ENCODE data around the gene PCMT1.
"Not testable (repeated sequence)": the region's sequence is repeated elsewhere in the genome, so short reads cannot be mapped to it uniquely, and the experiment has no call there.

PCMT1 gene

DNA sequence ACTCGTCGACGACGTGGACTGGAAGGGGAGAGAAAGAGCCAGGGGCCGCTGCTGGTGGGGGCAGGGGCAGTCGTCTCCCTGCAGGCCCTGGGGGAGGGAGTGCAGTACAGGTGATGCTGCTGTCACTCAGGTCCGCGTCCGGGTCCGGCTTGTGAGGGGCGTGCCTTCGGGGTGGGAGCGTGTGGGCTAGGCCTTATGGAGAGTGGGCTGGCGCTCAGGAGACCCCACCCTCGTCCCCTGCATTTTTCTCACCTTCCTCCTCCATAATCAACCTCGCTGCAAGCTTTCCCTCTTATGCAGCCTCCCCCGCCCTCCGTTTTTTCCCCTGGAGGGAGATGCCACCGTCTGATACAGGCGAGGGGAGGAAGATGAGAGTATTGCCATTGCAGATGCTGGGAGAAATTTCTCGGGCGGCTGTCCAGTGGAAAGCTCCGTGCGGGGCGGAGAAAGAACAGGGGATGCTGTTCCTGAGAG, 632 bp downstream of the PCMT1 start:
- peak in 1 of 2 donors; percentile 5 for DNase-seq (ENCODE audit: low read depth in 2 of 2)

DNA sequence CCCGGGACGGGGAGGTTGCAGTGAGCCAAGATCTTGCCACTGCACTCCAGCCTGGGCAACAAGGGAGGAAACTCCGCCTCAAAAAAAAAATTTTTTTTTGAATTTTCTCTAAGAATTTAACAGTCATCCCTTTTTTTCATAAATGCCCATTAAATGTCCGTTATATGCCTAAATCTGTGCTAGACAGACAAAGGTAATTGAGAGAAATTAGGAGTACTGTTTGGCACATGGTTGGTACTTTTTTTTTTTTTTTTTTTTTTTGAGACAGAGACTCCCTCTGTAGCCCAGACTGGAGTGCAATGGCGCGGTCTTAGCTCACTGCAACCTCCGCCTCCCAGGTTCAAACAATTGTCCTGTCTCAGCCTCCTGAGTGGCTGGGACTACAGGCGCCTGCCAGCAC, 1.7 kb downstream of the PCMT1 start:
- DNase-seq (ENCODE audit: low read depth in 2 of 2): no peak

DNA sequence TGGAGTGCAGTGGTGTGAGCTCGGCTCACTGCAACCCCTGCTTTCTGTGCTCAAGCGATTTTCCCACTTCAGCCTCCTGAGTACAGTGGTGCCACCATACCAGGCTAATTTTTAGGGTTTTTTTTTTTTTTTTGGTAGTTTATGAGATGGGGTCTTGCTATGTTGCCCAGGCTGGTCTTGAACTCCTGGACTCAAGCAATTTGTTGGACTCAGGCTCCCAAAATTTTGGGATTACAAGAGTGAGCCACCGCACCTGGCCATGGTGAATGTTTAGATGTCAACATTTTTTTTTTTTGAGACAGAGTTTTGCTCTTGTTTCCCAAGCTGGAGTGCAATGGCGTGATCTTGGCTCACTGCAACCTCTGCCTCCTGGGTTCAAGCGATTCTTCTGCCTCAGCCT, 2.4 kb downstream of the PCMT1 start:
- DNase-seq (ENCODE audit: low read depth in 2 of 2): not testable (repeated sequence)

DNA sequence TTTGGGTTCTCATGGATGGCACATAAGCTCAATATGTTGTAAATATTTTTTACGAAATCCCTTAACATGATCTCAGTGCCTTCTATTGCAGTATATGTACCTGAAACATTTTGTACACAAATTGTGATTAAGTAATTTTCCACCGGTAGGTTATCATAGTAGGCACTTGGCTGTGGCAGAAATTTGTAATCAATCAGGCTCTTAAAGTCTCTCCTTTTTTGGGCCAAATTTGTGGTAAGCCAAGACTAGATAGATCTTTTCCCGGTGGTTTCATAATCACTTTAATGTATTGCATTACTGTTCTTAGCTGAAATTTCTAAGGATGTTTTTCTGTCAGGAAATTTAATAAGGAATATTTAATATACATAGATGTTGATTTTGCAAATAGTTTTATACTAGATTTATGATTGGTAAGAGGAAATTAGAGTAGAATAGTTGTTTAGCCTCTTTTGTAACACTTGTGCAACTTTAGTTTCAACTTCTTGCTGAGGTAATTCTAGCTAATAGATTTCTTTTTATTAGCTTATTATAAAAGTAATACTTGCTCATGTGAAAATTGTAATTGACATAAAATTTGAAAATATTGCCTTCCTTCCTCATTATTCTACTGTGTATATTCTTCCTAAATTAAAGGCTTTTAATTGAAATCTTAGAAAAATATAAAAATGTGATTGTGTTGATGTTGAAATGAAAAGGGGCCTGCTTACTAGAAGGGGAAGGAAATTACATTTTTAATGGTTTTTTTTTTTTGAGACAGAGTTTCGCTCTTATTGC, 3.2 kb downstream of the PCMT1 start:
- DNase-seq (ENCODE audit: low read depth in 2 of 2): no peak

DNA sequence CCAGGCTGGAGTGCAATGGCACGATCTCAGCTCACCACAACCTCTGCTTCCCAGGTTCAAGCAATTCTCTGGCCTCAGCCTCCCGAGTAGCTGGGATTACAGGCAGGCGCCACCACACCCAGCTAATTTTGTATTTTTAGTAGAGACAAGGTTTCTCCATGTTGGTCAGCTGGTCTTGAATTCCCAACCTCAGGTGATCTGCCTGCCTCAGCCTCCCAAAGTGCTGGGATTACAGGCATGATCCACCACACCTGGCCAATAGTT, 3.8 kb downstream of the PCMT1 start:
- DNase-seq (ENCODE audit: low read depth in 2 of 2): not testable (repeated sequence)

DNA sequence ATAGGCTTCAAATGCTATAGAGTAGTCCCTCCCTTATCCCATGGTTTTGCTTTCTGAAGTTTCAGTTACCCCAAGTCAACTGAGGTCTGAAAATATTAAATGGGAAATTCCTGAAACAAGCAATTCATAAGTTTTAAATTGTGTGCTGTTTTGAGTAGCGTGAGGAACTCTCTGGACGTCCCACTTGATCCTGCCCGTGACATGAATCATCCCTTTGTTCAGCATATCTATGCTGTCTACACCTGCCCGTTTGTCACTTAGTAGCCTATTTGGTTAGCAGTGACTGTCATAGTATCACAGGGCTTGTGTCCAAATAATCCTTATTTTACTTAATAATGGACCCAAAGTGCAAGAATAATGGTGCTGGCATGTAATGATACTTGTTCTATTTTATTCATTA, 5.0 kb downstream of the PCMT1 start:
- DNase-seq (ENCODE audit: low read depth in 2 of 2): no peak

DNA sequence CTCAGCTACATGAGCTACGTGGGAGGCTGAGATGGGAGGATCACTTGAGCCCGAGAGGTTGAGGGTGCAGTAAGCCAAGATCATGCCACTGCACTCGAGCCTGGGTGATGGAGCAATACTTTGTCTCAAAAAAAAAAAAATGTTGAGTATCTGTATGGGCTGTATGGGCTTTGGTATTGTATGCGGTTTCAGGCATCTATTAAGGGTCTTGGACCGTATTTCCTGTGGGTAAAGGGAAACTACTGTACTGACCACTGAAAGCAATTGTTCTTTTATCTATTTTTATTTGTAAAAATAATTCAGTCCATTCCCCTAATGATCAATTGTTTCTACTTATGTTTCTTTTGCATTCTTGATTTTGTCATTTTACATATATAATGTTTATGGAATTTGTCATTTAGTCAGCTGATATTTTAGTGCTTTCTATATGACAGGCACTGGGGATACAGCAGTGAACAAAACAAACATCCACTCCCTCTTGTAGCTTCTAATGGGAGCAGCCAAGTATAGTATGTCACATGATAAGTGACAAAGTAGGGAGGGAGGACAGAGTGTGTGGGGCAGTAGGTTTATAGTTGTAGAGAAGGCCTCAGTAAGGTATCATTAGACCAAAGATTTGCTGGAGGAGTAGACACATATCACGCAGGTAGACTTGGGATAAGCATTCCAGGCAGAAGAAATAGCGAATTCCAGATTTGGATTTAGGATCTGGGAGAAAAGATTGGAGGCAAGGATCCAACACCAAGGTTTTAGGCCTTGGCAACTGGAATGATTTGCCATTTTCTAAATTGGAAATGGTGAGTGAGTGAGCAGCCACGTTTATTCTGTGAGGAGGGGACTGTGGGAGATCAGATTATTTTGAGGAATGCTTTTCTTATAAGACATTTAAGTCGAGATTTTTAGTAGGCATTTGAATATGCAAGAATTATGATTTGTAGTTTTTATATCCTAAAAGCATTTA, 6.0 kb downstream of the PCMT1 start:
- DNase-seq (ENCODE audit: low read depth in 2 of 2): no peak

DNA sequence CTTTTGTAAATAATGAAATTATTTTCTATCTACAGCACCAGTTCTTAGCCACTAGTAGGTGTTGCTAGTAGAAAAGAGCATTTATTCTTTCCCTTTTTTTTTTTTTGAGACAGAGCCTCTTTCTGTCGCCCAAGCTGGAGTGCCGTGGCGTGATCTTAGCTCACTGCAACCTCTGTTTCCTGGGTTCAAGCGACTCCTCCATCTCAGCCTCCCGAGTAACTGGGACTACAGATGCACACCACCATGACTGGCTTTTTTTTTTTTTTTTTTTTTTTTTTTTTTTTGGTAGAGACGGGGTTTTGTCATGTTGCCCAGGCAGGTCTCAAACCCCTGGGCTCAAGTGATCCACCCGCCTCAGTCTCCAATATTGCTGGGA, 6.7 kb downstream of the PCMT1 start:
- no peak for DNase-seq (ENCODE audit: low read depth in 2 of 2)

DNA sequence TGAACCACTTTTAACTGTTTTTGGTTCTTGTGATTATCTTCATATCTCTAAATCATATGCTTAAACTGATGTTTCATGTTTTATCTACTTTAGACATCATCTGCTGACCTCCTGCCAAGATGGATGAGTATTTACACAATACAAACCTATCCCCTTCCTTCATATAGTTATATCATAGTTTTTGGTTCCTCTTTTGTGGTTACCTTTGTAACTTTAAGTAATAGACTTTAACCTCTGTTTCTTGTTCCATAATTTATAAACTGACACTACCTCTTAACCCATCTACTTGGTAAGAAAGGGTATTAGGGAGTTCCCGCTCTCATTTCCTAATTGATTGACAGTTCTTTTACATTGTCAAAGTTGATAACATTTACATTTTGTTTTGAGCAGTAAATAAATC, 11.9 kb downstream of the PCMT1 start:
- DNase-seq (ENCODE audit: low read depth in 2 of 2): no peak

DNA sequence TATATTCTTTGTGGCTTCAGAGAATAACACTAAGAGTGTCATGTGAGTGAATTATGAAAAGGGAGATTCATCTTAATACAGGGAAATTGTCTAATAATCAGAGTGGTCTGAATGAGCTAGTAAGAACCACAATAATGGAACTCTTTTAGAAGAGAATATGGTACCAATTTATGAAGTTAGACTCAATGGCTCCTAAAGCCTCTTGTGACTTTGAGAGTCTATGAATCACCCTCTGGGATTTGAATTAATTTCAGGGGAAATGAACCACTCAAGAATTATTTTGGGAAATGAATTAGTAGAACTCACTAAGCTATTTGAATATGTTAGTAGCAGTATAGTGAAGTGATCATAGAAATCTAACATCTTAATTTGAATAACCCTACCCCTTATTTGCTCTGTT, 14.3 kb downstream of the PCMT1 start:
- DNase-seq (ENCODE audit: low read depth in 2 of 2): no peak

DNA sequence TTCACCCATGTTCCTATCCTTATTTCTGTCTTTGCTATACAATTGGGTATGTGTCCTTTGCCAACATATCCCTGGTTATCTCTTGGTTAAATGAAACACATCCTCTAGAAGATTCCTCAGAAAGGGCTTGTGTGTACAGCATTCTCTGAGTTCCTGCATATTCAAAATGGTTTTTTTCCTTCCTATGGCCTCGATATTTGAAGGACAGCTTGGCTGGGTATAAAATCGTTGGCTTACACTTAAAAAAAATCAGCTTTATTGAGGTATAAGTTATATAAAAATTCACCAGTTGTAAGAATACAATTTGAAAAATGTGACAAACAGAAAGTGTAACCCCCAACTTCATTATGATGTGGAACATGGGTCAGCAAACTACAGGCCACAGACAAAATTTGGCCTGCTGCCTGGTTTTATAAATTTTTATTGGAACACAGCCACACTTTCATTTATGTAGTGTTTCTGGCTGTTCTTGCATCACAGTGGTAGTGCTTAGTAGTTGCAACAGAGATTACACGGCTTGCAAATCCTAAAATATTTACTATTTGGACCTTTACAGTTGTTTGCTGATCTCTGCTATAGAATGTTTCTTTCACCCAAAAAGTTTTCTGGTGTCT, 16.7 kb downstream of the PCMT1 start:
- no peak for DNase-seq (ENCODE audit: low read depth in 2 of 2)

DNA sequence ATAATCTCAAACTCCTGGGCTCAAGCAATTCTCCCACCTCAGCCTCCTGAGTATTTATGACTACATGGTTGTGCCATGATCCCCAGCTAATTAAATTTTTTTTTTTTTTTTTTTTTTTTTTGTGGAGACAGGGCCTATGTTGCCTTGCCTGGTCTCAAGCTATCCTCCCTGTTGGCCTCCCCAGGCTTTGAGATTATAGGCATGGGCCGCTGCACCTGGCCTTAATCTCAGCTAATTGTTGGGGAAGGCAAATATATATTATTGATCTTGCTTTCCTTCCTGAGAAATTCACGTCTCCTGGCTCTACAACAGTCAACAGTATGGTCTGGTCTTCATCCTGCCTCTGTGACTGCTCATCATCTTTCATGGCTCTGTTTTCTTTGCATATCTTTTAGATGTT, 20.1 kb downstream of the PCMT1 start:
- DNase-seq (ENCODE audit: low read depth in 2 of 2): no peak

DNA sequence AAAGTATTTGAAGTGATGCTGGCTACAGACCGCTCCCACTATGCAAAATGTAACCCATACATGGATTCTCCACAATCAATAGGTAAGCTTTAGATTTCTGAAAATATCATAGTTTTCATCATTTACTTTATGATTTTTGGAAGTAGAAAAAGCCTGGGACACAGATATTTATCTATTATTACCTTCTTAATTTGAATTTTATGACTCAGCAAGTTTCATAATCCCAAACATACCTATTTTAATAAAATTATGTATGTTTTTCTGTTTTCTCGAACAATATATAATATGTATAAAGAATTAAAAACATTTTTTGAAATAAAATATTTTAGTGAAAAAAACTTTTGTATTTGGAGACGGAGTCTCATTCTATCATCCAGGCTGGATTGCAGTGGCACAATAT, 21.6 kb downstream of the PCMT1 start:
- DNase-seq (ENCODE audit: low read depth in 2 of 2): no peak

DNA sequence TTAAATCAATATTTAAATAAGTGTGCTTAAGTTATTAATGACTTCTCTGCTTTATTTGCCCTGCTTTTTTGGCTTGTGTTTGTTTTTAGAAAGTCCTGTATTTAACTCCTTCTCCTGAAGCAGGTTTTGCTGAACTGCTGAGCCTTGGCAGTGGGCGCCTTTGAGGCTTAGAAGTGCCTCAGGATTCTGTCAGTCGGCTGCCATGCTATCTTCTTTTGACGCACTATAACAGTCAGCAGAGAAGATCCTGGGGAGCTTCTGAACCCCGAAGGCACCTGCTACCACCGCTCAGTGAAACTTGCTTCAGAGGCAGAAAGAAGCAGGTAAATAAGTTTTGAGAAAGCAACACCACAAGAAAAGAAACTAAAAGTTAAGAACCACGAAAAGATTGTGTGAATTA, 22.4 kb downstream of the PCMT1 start:
- DNase-seq (ENCODE audit: low read depth in 2 of 2): no peak

DNA sequence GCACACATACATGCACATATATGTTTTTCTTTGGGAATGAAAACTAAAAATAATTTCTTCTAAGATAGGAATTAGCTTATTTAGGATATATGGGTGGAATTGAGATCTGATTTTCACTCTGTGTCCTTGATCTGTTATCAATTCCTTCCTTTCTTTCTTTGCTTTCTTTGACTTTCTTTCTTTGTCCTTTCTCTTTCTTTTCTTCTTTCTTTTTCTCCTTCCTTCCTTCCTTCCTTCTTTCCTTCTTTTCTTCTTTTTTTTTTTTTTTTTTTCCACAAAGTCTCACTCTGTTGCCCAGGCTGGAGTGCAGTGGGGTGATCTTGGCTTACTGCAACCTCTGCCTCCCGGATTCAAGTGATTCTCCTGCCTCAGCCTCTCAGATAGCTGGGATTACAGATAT, 28.1 kb downstream of the PCMT1 start:
- no peak for DNase-seq (ENCODE audit: low read depth in 2 of 2)

DNA sequence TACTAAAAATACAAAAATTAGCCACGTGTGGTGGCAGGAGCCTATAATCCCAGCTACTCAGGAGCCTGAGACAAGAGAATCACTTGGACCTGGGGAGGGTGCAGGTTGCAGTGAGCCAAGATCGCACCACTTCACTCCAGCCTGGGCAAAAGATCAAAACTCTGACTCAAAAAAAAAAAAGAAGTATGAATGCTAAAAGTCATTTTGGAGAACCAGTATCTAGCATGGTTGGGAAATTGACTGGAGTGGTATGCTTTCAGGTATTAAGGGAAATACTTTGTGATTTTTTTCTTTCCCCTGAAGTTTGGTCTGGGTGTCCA, 30.1 kb downstream of the PCMT1 start:
- DNase-seq (ENCODE audit: low read depth in 2 of 2): no peak

DNA sequence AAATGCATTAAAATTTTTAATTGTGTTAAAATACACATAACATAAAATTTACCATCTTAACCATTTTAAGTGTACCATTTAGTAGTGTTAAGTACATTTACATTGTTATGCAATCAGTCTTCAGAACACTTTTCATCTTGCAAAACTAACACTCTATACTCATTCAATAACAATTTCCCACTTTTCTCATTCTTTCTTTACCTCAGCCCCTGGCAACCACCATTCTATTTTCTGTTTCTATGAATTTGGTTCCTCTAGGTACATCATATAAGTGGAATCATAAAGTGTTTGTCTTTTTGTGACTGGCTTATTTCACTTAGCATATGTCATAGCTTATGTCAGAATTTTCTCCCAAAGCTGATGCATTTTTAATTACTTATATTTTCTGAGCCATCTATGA, 32.2 kb downstream of the PCMT1 start:
- no peak for DNase-seq (ENCODE audit: low read depth in 2 of 2)

DNA sequence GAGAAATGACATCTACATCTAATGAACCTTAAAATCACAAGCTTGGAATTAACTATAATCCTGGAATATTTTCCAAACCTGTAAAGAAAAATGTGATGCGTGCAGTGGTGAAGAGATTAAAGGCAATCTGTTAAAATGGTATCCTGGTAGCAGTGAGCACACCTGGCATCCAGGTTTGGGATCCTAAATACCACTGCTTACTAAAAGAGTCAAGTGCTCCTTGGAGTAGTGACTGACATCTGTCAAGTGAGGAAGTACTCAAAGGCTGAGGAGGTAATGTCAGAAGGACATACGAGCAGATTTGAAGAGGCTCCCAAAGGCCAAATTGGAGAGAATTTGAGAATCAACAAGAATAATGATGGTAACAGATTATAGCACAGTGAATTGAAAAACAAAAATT, 32.8 kb downstream of the PCMT1 start:
- no peak for DNase-seq (ENCODE audit: low read depth in 2 of 2)

DNA sequence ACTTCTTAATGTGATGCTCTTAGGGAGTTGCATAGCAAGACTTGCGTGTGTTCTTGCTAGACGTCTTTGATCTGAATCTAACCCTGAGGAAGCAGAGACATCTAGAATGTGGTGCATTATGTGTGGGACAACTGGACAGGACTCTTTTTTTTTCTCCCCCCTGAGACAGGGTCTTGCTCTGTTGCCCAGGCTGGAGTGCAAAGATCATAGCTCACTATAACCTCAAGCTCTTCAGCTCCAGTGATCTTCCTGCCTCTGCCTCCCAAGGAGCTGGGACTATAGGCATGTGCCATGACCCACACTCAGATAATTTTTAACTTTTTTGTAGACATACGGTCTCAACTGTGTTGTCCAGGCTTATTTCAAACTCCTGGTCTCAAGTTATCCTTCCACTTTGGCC, 34.0 kb downstream of the PCMT1 start:
- DNase-seq (ENCODE audit: low read depth in 2 of 2): no peak

DNA sequence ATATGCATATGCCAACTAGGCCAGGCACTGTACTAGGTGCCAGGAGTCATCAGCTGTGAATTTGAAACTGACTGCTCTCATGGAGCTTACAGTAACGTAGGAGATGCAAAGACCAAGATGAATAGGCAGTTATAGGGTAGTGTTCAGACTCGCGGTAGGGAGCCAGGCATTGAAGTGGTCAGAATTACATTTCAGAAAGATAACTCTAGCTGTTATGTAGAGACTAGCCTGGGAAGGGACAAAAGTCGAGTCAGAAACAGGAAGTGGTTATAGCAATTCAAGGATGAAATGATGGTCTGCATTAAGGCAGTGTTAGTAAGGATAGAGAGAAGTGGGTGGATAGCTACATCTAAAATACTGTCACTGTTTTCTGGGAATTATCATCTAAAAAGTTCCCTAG, 56.6 kb downstream of the PCMT1 start:
- DNase-seq (ENCODE audit: low read depth in 2 of 2): no peak

DNA sequence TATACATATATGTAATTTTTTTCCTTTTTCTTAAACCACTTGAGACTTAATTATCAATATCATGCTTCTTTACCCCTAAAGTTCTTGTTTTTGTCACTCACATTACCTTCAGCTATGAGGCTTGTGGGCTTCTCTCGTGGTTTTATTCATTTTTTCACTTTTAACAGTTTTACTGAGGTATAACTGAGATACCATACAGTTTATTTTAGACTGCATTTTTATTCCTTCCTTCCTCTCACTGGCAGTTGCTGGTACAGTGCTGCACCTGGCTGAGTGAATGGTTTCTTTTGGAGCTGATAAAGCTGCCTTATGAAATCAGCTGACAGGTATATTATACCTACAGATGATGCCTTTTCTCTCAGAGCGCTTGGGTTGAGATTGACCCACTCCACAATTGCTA, 60.3 kb downstream of the PCMT1 start:
- no peak for DNase-seq (ENCODE audit: low read depth in 2 of 2)

DNA sequence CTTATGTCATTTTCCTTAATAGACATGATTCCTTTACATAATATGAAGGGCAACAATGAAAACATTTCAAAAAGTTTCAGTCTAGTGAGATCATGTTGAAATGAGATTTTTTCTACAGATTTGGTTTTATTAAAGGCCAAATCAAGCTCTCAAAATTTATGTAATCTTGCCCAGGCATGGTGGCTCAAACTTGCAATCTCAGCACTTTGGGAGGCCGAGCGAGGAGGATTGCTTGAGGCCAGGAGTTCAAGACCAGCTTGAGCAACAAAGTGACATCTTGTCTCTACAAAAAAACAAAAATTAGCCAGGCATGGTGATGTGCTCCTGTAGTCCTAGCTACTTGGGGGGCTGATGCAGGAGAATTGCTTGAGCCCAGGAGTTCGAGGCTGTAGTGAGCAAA, 63.8 kb downstream of the PCMT1 start:
- DNase-seq (ENCODE audit: low read depth in 2 of 2): no peak

DNA sequence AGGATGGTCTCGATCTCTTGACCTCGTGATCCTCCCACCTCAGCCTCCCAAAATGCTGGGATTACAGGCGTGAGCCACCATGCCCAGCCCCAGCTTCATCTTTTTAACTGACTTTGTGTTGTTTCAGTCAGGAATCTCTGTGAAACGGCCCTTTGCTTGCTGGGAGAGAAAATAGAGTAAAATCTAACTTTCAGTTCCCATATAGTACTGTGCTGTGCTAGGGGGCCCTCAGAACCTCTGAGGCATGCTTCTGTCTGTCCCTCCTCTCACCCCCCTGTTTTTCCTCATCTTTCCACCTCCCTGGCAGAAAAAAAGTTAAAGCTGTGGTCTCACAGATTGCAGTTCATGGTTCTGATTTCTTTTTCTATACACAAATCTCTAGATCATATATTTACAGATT, 66.2 kb downstream of the PCMT1 start:
- DNase-seq (ENCODE audit: low read depth in 2 of 2): no peak
